Activated CD4-positive, alpha-beta T cell treated with anti-CD3 and anti-CD28 coated beads, Interleukin-2, amount 10 ng/mL, durations not matched to agents 24 days and 14 days (primary cell): Measurements from ENCODE around the gene HOXD12. TPM values are rescaled to one million over a fixed set of nuclear protein-coding genes. Genes with fewer than 3 reads are reported as not detected.

Experiments
- DNase-seq: peaks from one replicate; pipeline ENCODE4 v3.0.0; 2022
- H3K27ac Mint-ChIP-seq: one replicate; pipeline ENCODE4 v1.8.0; 2022; ENCODE audit warnings: mild to moderate bottlenecking, mixed read lengths
- H3K27me3 Mint-ChIP-seq: one replicate; pipeline ENCODE4 v1.8.0; 2022; ENCODE audit warnings: mixed read lengths
- H3K36me3 Mint-ChIP-seq: one replicate; pipeline ENCODE4 v1.8.0; 2022; ENCODE audit warnings: low read depth, mild to moderate bottlenecking, mixed read lengths
- H3K4me1 Mint-ChIP-seq: one replicate; pipeline ENCODE4 v1.8.0; 2021; ENCODE audit warnings: mixed read lengths
- H3K4me3 Mint-ChIP-seq: one replicate; pipeline ENCODE4 v1.8.0; 2022; ENCODE audit warnings: mild to moderate bottlenecking, moderate library complexity, mixed read lengths
- H3K9me3 Mint-ChIP-seq: one replicate; pipeline ENCODE4 v1.8.0; 2021; ENCODE audit warnings: mixed read lengths
- intact Hi-C: fragments of 100-400 bp; cut with micrococcal nuclease; formaldehyde crosslinking; loops from one replicate; pipeline ENCODE4 v1.15.1; 2023
- total RNA-seq: library from RNA; stranded (reverse); gene quantifications from 2 replicates; pipeline ENCODE4 v1.2.3, GENCODE V29; 2022

HOXD12 gene
- total RNA-seq, 1 donor from 2014 or later, result not detected

GRCh38 chr2:176137906-176138305 is 38.3 kb downstream of the HOXD12 start:
- DNase-seq, result no peak
- H3K27ac Mint-ChIP-seq, result no peak overlapping the region
- intact Hi-C loops, result loop anchor here (2.0 to 10.0 kb wide), 2 partner anchors 19 to 1803 kb away; partner anchors contain the start of genes HOXD3 and SP9
- H3K27me3 Mint-ChIP-seq, result peaks cover 81% of the 10 kb centered on the region
- no peaks in the 10 kb centered on the region for H3K9me3 Mint-ChIP-seq
- no peaks in the 10 kb centered on the region for H3K36me3 Mint-ChIP-seq
- peaks cover 5% of the 10 kb centered on the region for H3K4me1 Mint-ChIP-seq
- H3K4me3 Mint-ChIP-seq, result no peak overlapping the region

DNA sequence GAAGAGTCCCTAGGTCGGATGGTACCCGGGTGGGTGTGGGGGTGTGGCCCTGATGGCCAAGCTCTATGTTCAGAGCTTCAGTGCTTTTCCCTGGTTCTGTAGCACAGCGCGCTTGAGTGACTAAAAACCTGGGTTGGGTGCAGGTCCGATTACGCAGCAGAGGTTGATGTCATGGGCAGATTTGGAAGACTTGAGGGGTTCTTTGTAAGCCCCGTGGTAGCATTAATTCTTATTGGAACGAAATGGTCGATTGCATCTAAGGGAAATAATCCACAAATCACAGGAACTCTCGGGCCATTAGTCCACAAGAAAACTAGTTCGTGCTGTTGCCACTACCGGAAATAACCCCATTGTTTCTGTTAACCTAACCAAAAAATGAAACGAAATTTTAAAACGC is 38.9 kb downstream of the HOXD12 start:
- no peak for DNase-seq
- Mint-ChIP-seq H3K36me3 (no peaks in the 10 kb centered on the region), H3K4me1 (peaks cover 5% of the 10 kb centered on the region), H3K27ac (peak overlapping the region; percentile 53), H3K27me3 (peaks cover 78% of the 10 kb centered on the region), H3K9me3 (no peaks in the 10 kb centered on the region), H3K4me3 (no peak overlapping the region)
- intact Hi-C loops, result loop anchor here (2.0 to 10.0 kb wide), 2 partner anchors 18 to 1804 kb away; partner anchors contain the start of genes HOXD3 and SP9

GRCh38 chr2:176138923-176139660 is 39.5 kb downstream of the HOXD12 start:
- Mint-ChIP-seq H3K9me3 (no peaks in the 10 kb centered on the region), H3K4me1 (peaks cover 5% of the 10 kb centered on the region), H3K36me3 (no peaks in the 10 kb centered on the region), H3K4me3 (no peak overlapping the region), H3K27ac (no peak overlapping the region), H3K27me3 (peaks cover 77% of the 10 kb centered on the region)
- no peak for DNase-seq
- intact Hi-C loops, result loop anchor here (2.0 to 10.0 kb wide), 2 partner anchors 18 to 1804 kb away; partner anchors contain the start of genes HOXD3 and SP9

DNA sequence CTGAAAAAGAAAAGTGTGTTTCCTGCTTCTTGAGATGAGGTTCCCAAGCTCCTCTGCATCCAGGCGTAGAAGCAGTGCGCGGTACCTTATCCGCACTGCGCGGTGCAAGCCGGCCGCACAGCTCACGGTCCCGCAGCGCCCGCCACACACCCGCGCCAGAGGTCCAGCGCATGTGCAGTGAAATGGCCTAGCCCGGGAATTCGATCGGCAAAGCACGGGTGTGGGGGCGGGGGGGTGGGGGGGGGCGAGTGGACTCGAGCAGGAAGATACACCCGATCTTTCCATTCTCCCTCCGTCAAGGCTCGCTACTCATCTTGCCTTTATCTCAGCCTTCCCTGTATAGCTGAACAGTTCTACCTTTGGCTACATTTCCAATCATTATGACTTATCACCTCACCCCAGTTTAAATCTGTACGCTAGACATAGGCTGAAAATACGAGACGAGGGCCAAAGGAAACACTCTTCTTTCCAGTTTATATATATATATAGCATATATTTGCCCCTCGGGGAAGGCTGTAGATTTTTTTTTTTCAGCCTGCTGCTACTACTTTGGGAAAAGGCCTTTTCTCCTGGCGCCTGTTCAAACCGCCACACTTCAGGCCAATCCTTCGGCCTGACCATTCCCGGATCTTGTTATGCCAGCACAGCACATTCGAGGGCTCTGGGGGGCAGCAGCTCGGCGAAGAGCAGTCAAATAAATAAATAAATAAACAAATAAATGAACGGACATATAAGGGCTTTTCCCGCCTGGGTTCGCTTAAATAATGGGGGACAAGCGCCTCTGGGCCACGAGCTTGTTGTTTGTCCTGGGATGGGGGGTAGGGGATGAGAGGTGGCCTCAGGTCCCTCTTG is 40.3 kb downstream of the HOXD12 start:
- no peak for DNase-seq
- no peak overlapping the region for H3K4me3 Mint-ChIP-seq
- intact Hi-C loops, result loop anchor here (1.0 to 10.0 kb wide), 8 partner anchors 17 to 1805 kb away; partner anchors contain the start of genes HOXD3 and SP9
- H3K27ac Mint-ChIP-seq, result no peak overlapping the region
- no peaks in the 10 kb centered on the region for H3K36me3 Mint-ChIP-seq
- peaks cover 73% of the 10 kb centered on the region for H3K27me3 Mint-ChIP-seq
- peaks cover 5% of the 10 kb centered on the region for H3K4me1 Mint-ChIP-seq
- H3K9me3 Mint-ChIP-seq, result no peaks in the 10 kb centered on the region

GRCh38 chr2:176140513-176141317 is 41.1 kb downstream of the HOXD12 start:
- intact Hi-C loops, result loop anchor here (1.0 to 10.0 kb wide), 6 partner anchors 315 to 1007 kb away; no protein-coding TSS in a partner anchor
- H3K27ac Mint-ChIP-seq, result no peak overlapping the region
- H3K27me3 Mint-ChIP-seq, result peaks cover 72% of the 10 kb centered on the region
- peak; percentile 92 for DNase-seq
- peaks cover 4% of the 10 kb centered on the region for H3K4me1 Mint-ChIP-seq
- no peaks in the 10 kb centered on the region for H3K36me3 Mint-ChIP-seq
- H3K9me3 Mint-ChIP-seq, result no peaks in the 10 kb centered on the region
- H3K4me3 Mint-ChIP-seq, result peak overlapping the region; percentile 20

DNA sequence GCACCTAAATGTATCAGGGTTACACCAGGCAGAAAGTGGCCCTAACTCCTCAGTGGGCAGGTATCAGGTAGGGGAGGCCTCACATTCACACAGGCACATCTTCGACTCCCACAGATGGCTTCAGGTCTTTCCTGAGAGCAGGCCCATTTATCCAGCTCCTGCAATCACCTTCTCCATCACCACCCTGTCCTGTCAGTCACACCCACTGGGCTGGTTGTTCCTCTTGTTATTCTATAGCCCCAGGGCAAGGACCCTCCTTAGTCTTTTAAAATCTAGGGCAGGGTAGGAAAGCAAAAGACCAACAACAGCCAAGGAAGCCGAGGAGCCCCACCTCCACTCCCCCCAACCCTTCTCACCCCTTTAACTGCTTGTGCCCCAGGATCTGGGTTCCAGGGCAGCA is 42.7 kb downstream of the HOXD12 start:
- peaks cover 77% of the 10 kb centered on the region for H3K27me3 Mint-ChIP-seq
- H3K9me3 Mint-ChIP-seq, result no peaks in the 10 kb centered on the region
- no peaks in the 10 kb centered on the region for H3K36me3 Mint-ChIP-seq
- H3K4me1 Mint-ChIP-seq, result peaks cover 3% of the 10 kb centered on the region
- no peak overlapping the region for H3K27ac Mint-ChIP-seq
- DNase-seq, result no peak
- H3K4me3 Mint-ChIP-seq, result no peak overlapping the region
- intact Hi-C loops, result loop anchor here (5.0 to 10.0 kb wide), 3 partner anchors 510 to 1005 kb away; no protein-coding TSS in a partner anchor

DNA sequence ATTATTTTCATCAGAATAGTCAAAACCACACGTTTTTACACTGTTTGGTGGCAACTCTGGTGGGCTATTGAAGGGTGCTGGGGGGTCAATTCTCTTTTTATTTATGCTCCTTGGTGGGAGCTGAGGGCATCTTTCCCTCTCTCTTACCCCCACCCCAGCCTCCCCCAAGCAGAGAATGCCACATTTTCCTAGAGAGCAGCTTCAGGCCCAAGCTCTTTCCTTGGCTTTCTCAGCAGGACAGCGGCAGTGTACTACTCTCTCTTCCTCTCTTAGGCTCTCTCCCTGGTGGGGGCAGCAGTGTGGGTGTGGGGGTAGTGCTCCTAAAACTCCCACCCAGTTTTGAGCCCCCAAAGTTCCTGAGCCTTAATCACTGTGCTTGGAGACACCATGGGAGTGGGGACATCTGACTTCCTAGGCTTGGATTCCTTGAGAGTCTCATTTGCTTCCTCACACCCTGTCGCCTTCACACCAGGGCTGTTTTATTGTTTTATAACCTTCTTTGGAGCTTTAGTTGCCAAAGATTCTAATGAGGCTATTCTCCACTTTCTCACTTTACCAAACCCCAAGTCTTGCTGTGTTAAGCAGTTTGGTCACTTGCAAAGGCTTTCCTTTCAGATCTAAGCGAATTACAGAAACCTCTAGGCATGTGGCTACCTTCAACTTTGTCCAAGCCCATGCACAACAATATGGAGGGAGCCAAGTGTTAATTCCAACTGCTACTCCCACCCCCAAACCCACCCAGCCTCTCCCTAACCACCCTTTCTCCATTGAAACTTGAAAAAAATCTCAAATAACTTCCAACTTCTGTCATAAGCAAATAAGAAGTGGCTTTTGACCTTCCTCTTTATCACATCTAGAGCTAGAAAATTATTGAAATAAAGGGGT is 45.7 kb downstream of the HOXD12 start:
- Mint-ChIP-seq H3K36me3 (no peaks in the 10 kb centered on the region), H3K27ac (no peak overlapping the region), H3K4me3 (no peak overlapping the region), H3K27me3 (peaks cover 80% of the 10 kb centered on the region), H3K4me1 (peaks cover 3% of the 10 kb centered on the region), H3K9me3 (no peaks in the 10 kb centered on the region)
- intact Hi-C loops, result loop anchor here (10.0 kb wide), 1 partner anchor 669 kb away; no protein-coding TSS in a partner anchor
- DNase-seq, result no peak

DNA sequence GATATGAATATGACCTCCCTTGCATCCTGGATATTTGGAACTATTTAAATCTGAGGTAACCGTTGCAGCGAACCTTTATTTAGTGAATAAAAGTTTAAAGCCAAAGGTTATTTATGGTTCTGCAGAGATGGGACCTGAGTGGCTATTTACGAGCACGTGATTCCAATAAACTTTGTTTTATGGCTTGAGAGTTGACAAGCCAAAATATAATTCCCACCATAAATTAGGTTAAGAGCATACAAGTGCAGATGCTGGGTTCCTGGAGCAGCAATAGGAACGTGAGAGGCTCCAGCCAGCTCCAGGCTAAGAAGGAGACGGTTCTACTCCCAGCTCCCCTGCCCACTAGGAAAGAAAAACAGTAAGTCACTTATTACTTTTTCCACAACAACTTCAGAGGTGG is 46.5 kb downstream of the HOXD12 start:
- intact Hi-C loops, result loop anchor here (10.0 kb wide), 1 partner anchor 669 kb away; no protein-coding TSS in a partner anchor

GRCh38 chr2:176146645-176147044 is 47.0 kb downstream of the HOXD12 start:
- Mint-ChIP-seq H3K4me3 (no peak overlapping the region), H3K9me3 (no peaks in the 10 kb centered on the region), H3K4me1 (no peaks in the 10 kb centered on the region), H3K27ac (no peak overlapping the region), H3K36me3 (no peaks in the 10 kb centered on the region), H3K27me3 (peaks cover 82% of the 10 kb centered on the region)
- intact Hi-C loops, result loop anchor here (10.0 kb wide), 1 partner anchor 668 kb away; no protein-coding TSS in a partner anchor
- no peak for DNase-seq

More for the DNA sequence above, 46.5 kb downstream of the HOXD12 start:
- DNase-seq, result no peak
- peaks cover 3% of the 10 kb centered on the region for H3K4me1 Mint-ChIP-seq
- H3K9me3 Mint-ChIP-seq, result no peaks in the 10 kb centered on the region
- no peak overlapping the region for H3K27ac Mint-ChIP-seq
- H3K36me3 Mint-ChIP-seq, result no peaks in the 10 kb centered on the region
- peaks cover 83% of the 10 kb centered on the region for H3K27me3 Mint-ChIP-seq
- H3K4me3 Mint-ChIP-seq, result no peak overlapping the region

DNA sequence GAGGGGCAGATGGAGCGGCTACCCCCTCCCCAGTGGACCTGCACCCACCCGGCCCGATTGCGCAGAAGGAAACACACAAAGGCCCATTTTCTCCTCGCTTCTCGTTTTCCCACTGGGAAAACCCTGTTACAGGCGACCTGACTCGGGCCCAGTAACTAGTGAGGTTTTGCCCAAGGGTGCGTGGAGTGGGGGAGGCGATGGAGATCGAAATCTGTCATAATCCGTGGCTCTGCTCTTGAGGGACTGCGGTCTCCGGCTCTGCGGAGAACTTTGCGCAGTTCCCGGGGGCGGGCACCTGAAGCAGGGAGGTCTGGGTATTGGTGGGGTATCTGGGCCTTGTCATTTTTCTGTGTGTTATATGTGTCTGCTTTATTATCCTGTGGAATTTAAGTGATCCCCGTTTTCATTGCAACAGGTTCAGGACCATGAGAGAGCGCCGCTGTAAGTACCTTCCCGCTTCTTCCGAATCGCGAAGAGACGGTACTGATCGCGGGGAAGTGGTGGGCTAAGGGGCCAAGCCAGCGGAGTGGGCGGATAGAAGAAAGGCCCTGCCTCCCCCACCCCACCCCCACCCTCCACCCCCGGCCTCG is 47.7 kb downstream of the HOXD12 start:
- H3K36me3 Mint-ChIP-seq, result no peaks in the 10 kb centered on the region
- H3K4me1 Mint-ChIP-seq, result no peaks in the 10 kb centered on the region
- intact Hi-C loops, result loop anchor here (10.0 kb wide), 1 partner anchor 667 kb away; no protein-coding TSS in a partner anchor

GRCh38 chr2:176147800-176148496 is 48.4 kb downstream of the HOXD12 start:
- intact Hi-C loops, result loop anchor here (10.0 kb wide), 1 partner anchor 667 kb away; no protein-coding TSS in a partner anchor
- H3K4me3 Mint-ChIP-seq, result no peak overlapping the region
- H3K27ac Mint-ChIP-seq, result no peak overlapping the region
- peaks cover 82% of the 10 kb centered on the region for H3K27me3 Mint-ChIP-seq
- H3K4me1 Mint-ChIP-seq, result no peaks in the 10 kb centered on the region
- no peaks in the 10 kb centered on the region for H3K36me3 Mint-ChIP-seq
- no peak for DNase-seq
- H3K9me3 Mint-ChIP-seq, result no peaks in the 10 kb centered on the region

More for the DNA sequence above, 47.7 kb downstream of the HOXD12 start:
- no peak for DNase-seq
- H3K27me3 Mint-ChIP-seq, result peaks cover 79% of the 10 kb centered on the region
- no peak overlapping the region for H3K27ac Mint-ChIP-seq
- no peaks in the 10 kb centered on the region for H3K9me3 Mint-ChIP-seq
- H3K4me3 Mint-ChIP-seq, result no peak overlapping the region
